ENCODE data around the gene COL26A1. TPM values are rescaled to one million over a fixed set of nuclear protein-coding genes. Genes with fewer than 3 reads are reported as not detected.
A peak's percentile ranks its signal among the peaks of the same experiment; 100 is the strongest.

The COL26A1 gene
- total RNA-seq, 1 experiment from 2014 or later, result 42.6 TPM

DNA sequence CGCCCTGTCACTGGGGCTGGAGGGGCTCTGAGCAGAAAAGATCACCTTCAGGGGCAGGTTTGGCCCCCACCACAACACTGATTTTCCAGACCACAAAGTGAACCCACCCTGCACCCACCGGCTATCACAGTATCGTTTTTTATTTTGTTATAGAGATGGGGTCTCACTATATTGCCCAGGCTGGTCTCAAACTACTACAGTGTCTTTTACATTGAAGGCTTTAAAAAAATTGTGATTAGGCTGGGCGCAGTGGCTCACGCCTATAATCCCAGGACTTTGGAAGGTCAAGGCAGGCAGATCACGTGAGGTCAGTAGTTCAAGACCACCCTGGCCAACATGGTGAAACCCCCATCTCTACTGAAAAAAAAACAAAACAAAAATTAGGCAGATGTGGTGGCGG, 125.1 kb downstream of the COL26A1 start:
- no CpG with 5 or more reads among the region's 7 CpGs for WGBS (ENCODE audit: extremely low coverage, insufficient read length, low lambda C conversion rate)

More for the DNA sequence above, 125.1 kb downstream of the COL26A1 start:
- Histone ChIP-seq H3K56ac (ENCODE audit: insufficient read length, low read depth, low read length) (no peak overlapping the region), H3K27me3 (ENCODE audit: insufficient read depth, low read length) (no peaks in the 10 kb centered on the region), H2AFZ (ENCODE audit: low read length) (no peak overlapping the region), H3K79me1 (ENCODE audit: insufficient read depth, low read depth, low read length, poor library complexity, severe bottlenecking) (no peaks in the 10 kb centered on the region), H3T11ph (ENCODE audit: low read length) (no peak overlapping the region), H3K4ac (ENCODE audit: low read depth, low read length) (no peak overlapping the region; the same call in 1 of the 2 replicates), H4K8ac (replicated peaks; ENCODE audit: insufficient read length, low read depth, low read length) (no peak overlapping the region), H2BK12ac (ENCODE audit: insufficient read length, low read depth, low read length) (peak overlapping the region; percentile 47), H3K9ac (ENCODE audit: extremely low read depth, insufficient read length, low read length) (no peak overlapping the region), H3K9me3 (ENCODE audit: control insufficient read depth, low read depth, low read length) (no peaks in the 10 kb centered on the region), H2BK20ac (ENCODE audit: low read depth, low read length, poor library complexity, severe bottlenecking) (no peak overlapping the region), H3K23me2 (ENCODE audit: insufficient read length, low read depth, low read length, poor library complexity, severe bottlenecking) (no peaks in the 10 kb centered on the region), H2BK120ac (ENCODE audit: low read depth, low read length, poor library complexity, severe bottlenecking) (no peak overlapping the region), H3K14ac (ENCODE audit: insufficient read depth, low read length) (no peak overlapping the region), H2AK5ac (ENCODE audit: insufficient read length, low read length) (no peak overlapping the region), H3K79me2 (ENCODE audit: insufficient read depth, low read length) (no peaks in the 10 kb centered on the region), H4K20me1 (ENCODE audit: control insufficient read depth, insufficient read depth, insufficient read length) (no peaks in the 10 kb centered on the region), H3K4me2 (ENCODE audit: insufficient read depth, insufficient read length, low read length) (no peak overlapping the region), H4K91ac (ENCODE audit: insufficient read length, low read depth, low read length) (peak overlapping the region; percentile 74), H2BK5ac (ENCODE audit: insufficient read length, low read length) (no peak overlapping the region), H3K4me1 (ENCODE audit: insufficient read depth, low read length) (peaks cover 3% of the 10 kb centered on the region; the same call in 1 of the 2 replicates), H2BK15ac (ENCODE audit: low read depth, low read length) (no peak overlapping the region), H4K5ac (ENCODE audit: insufficient read length, low read depth, low read length) (no peak overlapping the region), H3K18ac (ENCODE audit: insufficient read length, low read depth, low read length) (no peak overlapping the region), H3K23ac (ENCODE audit: insufficient read length, low read depth, low read length) (no peak overlapping the region), H3K27ac (ENCODE audit: insufficient read length, low read depth, low read length) (no peak overlapping the region)
- Mint-ChIP-seq H3K27ac (no peak overlapping the region; a peak in 1 of 7 replicates), H3K4me1 (peaks cover 29 to 37% of the 10 kb centered on the region in 2 experiments), H3K36me3 (ENCODE audit: insufficient read depth in 1 of 3, low read depth in 3 of 3) (peaks cover 1 to 4% (median 2%) of the 10 kb centered on the region in 3 experiments; a peak in 5 of 7 replicates), H3K9me3 (no peaks in the 10 kb centered on the region), H3K4me3 (no peak overlapping the region), H3K27me3 (ENCODE audit: low read depth) (peaks cover 6% of the 10 kb centered on the region)
- no peak for TF ChIP-seq CTCF (conservative IDR thresholded peaks at IDR 0.05)
- DNase-seq, result no peak
